OCI-LY1 (cell line): ENCODE measurements around the gene LGALS8.

Experiments
- H2AFZ ChIP-seq: fragments of 200-600 bp; sonication (generic), shearing (Covaris generic); 2 replicates; pipeline ENCODE4 v1.6.0; 2014; ENCODE audit warnings: antibody characterized with exemption, mild to moderate bottlenecking, low read length
- H3F3A ChIP-seq: fragments of 200-600 bp; sonication (generic), shearing (Covaris generic); 2 replicates; pipeline ENCODE4 v1.6.0; 2014; ENCODE audit warnings: mild to moderate bottlenecking, antibody characterized with exemption, low read length, moderate library complexity; ENCODE audit not compliant: insufficient read depth
- H3K27ac ChIP-seq: fragments of 200-600 bp; sonication (generic); 2 replicates; pipeline ENCODE4 v1.5.1; 2014; ENCODE audit warnings: low read length, mixed run types, mild to moderate bottlenecking, low read depth; ENCODE audit not compliant: poor library complexity, severe bottlenecking
- H3K27me3 ChIP-seq: fragments of 200-600 bp; sonication (generic); 2 replicates; pipeline ENCODE4 v1.6.0; 2014; ENCODE audit warnings: antibody characterized with exemption, mild to moderate bottlenecking, low read length, moderate library complexity; ENCODE audit not compliant: insufficient read depth
- H3K36me3 ChIP-seq: fragments of 200-600 bp; sonication (generic); 2 replicates; pipeline ENCODE4 v1.6.1; 2014; ENCODE audit warnings: mild to moderate bottlenecking, antibody characterized with exemption, low read length, moderate library complexity, mixed read lengths; ENCODE audit not compliant: insufficient read depth
- H3K4me1 ChIP-seq: fragments of 200-600 bp; sonication (generic); 2 replicates; pipeline ENCODE4 v1.5.1; 2014; ENCODE audit warnings: mild to moderate bottlenecking, low read length, moderate library complexity; ENCODE audit not compliant: insufficient read depth, severe bottlenecking
- H3K4me2 ChIP-seq: fragments of 200-600 bp; sonication (generic), shearing (Covaris generic); 2 replicates; pipeline ENCODE4 v1.6.1; 2014; ENCODE audit warnings: low read length
- H3K4me3 ChIP-seq: fragments of 200-600 bp; sonication (generic); 2 replicates; pipeline ENCODE4 v1.5.1; 2014; ENCODE audit warnings: low read length, low read depth, mild to moderate bottlenecking, mixed read lengths; ENCODE audit not compliant: poor library complexity, severe bottlenecking
- H3K79me2 ChIP-seq: fragments of 200-600 bp; shearing (Covaris generic); 2 replicates; pipeline ENCODE4 v1.6.1; 2016; ENCODE audit warnings: mixed run types, low read length, mixed read lengths; ENCODE audit not compliant: insufficient read depth
- H3K9ac ChIP-seq: fragments of 200-600 bp; sonication (generic), shearing (Covaris generic); 2 replicates; pipeline ENCODE4 v1.6.1; 2014; ENCODE audit warnings: mild to moderate bottlenecking, low read length, mixed read lengths
- H3K9me2 ChIP-seq: fragments of 200-600 bp; sonication (generic), shearing (Covaris generic); 2 replicates; pipeline ENCODE4 v1.6.1; 2014; ENCODE audit warnings: low read depth, mild to moderate bottlenecking, low read length, mixed read lengths
- H3K9me3 ChIP-seq: fragments of 200-600 bp; shearing (Covaris generic); 2 replicates; pipeline ENCODE4 v1.6.1; 2014; ENCODE audit warnings: low read length, mixed read lengths
- H4K20me1 ChIP-seq: fragments of 200-600 bp; sonication (generic), shearing (Covaris generic); 2 replicates; pipeline ENCODE4 v1.6.0; 2016; ENCODE audit warnings: mild to moderate bottlenecking, low read length; ENCODE audit not compliant: insufficient read depth
- EZH2 ChIP-seq: fragments of 200-600 bp; sonication (generic), shearing (Covaris generic); IDR thresholded peaks from 2 replicates; pipeline ENCODE4 v1.8.0; 2017; ENCODE audit warnings: borderline replicate concordance, mixed run types, mild to moderate bottlenecking, antibody characterized with exemption, low read length, moderate library complexity, mixed read lengths
- TF ChIP-seq, protein P1 (sequence below): fragments of 200-600 bp; sonication (generic), shearing (Covaris generic); IDR thresholded peaks from 2 replicates; pipeline ENCODE4 v1.5.1; 2017; ENCODE audit warnings: mild to moderate bottlenecking, antibody characterized with exemption, low read length, moderate library complexity, mixed read lengths

The LGALS8 gene

GRCh38 chr1:236581528-236581927 is 57.7 kb downstream of the LGALS8 start:
- Histone ChIP-seq H3K27me3 (no peaks in the 10 kb centered on the region), H2AFZ (no peak overlapping the region), H3K79me2 (no peaks in the 10 kb centered on the region), H4K20me1 (no peaks in the 10 kb centered on the region), H3K27ac (no peak overlapping the region), H3K9ac (no peak overlapping the region), H3K4me3 (no peak overlapping the region), H3K4me2 (no peak overlapping the region), H3K36me3 (peaks cover 89% of the 10 kb centered on the region), H3F3A (no peaks in the 10 kb centered on the region), H3K9me2 (no peaks in the 10 kb centered on the region), H3K4me1 (no peaks in the 10 kb centered on the region), H3K9me3 (no peaks in the 10 kb centered on the region)
- TF ChIP-seq, protein P1, sequence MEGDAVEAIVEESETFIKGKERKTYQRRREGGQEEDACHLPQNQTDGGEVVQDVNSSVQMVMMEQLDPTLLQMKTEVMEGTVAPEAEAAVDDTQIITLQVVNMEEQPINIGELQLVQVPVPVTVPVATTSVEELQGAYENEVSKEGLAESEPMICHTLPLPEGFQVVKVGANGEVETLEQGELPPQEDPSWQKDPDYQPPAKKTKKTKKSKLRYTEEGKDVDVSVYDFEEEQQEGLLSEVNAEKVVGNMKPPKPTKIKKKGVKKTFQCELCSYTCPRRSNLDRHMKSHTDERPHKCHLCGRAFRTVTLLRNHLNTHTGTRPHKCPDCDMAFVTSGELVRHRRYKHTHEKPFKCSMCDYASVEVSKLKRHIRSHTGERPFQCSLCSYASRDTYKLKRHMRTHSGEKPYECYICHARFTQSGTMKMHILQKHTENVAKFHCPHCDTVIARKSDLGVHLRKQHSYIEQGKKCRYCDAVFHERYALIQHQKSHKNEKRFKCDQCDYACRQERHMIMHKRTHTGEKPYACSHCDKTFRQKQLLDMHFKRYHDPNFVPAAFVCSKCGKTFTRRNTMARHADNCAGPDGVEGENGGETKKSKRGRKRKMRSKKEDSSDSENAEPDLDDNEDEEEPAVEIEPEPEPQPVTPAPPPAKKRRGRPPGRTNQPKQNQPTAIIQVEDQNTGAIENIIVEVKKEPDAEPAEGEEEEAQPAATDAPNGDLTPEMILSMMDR = no peak
- no peak for TF ChIP-seq EZH2

GRCh38 chr1:236589531-236589930 is 65.7 kb downstream of the LGALS8 start:
- H3K36me3 ChIP-seq = peaks cover 91% of the 10 kb centered on the region
- H3K4me1 ChIP-seq = no peaks in the 10 kb centered on the region
- no peaks in the 10 kb centered on the region for H3F3A ChIP-seq
- no peak overlapping the region for H3K9ac ChIP-seq
- H3K4me2 ChIP-seq = no peak overlapping the region
- no peak overlapping the region for H3K4me3 ChIP-seq
- H3K9me2 ChIP-seq = no peaks in the 10 kb centered on the region
- no peaks in the 10 kb centered on the region for H3K27me3 ChIP-seq
- H4K20me1 ChIP-seq = no peaks in the 10 kb centered on the region
- no peaks in the 10 kb centered on the region for H3K9me3 ChIP-seq
- no peak overlapping the region for H3K27ac ChIP-seq
- TF ChIP-seq EZH2 = no peak
- TF ChIP-seq, protein P1 = no peak
- no peak overlapping the region for H2AFZ ChIP-seq
- H3K79me2 ChIP-seq = no peaks in the 10 kb centered on the region

DNA sequence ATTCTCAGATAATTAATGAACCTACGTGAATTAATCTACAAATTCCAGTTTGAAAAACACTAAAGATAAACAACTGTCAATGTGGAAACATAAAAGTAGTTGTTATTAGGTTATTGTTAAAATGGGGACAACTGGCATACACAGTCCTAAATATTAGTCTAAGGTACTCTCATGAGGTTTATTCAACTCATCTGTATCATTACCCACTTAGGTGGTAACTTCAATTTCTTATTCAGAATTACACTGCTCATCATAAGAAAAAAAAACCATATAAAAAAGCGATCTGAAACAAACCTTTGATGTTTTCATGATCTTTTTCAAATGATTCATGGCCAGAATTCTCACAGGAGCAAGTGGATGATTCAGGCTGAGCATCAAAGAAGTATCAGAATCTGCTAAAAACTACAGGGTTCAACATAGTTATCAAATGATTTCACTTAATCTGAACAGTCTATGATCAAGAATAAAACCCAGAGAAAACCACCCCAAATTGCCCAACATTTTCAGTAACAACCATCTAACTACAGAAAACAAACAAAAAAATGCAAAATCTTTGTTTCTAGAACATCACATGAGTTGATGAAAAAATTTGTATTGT is 66.9 kb downstream of the LGALS8 start:
- Histone ChIP-seq H2AFZ (no peak overlapping the region), H3K4me2 (no peak overlapping the region), H3K9me3 (no peaks in the 10 kb centered on the region), H3K36me3 (peaks cover 92% of the 10 kb centered on the region), H4K20me1 (no peaks in the 10 kb centered on the region), H3K27ac (no peak overlapping the region), H3K9me2 (no peaks in the 10 kb centered on the region), H3K9ac (no peak overlapping the region), H3K4me1 (no peaks in the 10 kb centered on the region), H3K79me2 (no peaks in the 10 kb centered on the region), H3F3A (no peaks in the 10 kb centered on the region), H3K4me3 (no peak overlapping the region), H3K27me3 (no peaks in the 10 kb centered on the region)
- no peak for TF ChIP-seq EZH2

- Histone ChIP-seq H3K27me3 (no peaks in the 10 kb centered on the region), H3K4me2 (no peak overlapping the region), H3F3A (no peaks in the 10 kb centered on the region), H3K4me3 (no peak overlapping the region), H2AFZ (no peak overlapping the region), H3K79me2 (peaks cover 14% of the 10 kb centered on the region), H3K4me1 (peaks cover 15% of the 10 kb centered on the region), H3K9me3 (no peaks in the 10 kb centered on the region), H4K20me1 (no peaks in the 10 kb centered on the region), H3K27ac (no peak overlapping the region), H3K9me2 (no peaks in the 10 kb centered on the region), H3K9ac (no peak overlapping the region), H3K36me3 (peaks cover 51% of the 10 kb centered on the region)
- TF ChIP-seq, protein P1 = no peak
- no peak for TF ChIP-seq EZH2
Observed at GRCh38 chr1:236602171-236602570, 78.4 kb downstream of the LGALS8 start.
